DMS53 treated with DMSO at 0.1 percent for 48 hours (cell line): ENCODE data around the gene C12orf57.
A peak's percentile ranks its signal among the peaks of the same experiment; 100 is the strongest.

ENCODE experiments used
- DNase-seq: peaks from one replicate; lab custom pipeline; 2025; ENCODE audit not compliant: unreplicated experiment; lab: John Stamatoyannopoulos, UW

Gene C12orf57

GRCh38 chr12:6936636-6937480 is 7.0 kb upstream of the C12orf57 start:
- DNase-seq = no peak

DNA sequence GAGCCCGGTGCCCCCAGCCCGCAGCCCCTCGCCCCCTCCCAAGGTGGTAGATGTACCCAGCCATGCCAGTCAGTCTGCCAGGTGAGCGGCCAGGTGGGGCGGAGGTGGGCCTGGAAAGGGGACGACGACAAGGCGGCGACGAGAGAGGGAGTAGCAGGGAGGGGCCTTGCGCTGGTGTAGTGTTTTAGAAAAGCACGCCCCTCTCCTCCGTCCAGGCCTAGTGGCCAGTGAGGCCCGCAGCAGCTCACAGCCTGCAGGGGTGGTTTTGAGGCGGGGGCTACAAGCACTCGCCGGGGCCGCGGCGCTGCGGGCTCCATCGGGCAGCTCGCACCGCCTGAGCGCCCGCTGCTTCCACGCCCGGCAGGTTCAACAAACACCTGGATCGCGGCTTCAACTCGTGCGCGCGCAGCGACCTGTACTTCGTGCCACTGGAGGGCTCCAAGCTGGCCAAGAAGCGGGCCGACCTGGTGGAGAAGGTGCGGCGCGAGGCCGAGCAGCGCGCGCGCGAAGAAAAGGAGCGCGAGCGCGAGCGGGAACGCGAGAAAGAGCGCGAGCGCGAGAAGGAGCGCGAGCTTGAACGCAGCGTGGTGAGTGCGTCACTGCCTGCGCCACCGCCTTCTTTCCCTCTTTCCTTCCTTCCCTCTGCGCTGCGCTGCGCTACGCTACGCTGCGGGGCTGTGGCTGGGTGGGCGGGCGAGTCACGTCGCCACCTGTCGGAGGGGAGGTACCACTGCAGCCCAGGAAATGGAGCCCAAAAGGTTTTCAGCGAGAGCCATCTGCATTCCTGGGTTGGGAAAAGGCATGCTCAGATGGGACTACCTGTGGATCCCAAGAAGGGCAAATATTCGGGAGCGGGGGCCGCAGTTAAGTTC is 6.1 kb upstream of the C12orf57 start:
- peak; percentile 99 for DNase-seq

- DNase-seq = no peak
Measured at GRCh38 chr12:6938353-6939190, 5.2 kb upstream of the C12orf57 start.

- DNase-seq = no peak
Measured at GRCh38 chr12:6939191-6939540, 4.7 kb upstream of the C12orf57 start.

DNA sequence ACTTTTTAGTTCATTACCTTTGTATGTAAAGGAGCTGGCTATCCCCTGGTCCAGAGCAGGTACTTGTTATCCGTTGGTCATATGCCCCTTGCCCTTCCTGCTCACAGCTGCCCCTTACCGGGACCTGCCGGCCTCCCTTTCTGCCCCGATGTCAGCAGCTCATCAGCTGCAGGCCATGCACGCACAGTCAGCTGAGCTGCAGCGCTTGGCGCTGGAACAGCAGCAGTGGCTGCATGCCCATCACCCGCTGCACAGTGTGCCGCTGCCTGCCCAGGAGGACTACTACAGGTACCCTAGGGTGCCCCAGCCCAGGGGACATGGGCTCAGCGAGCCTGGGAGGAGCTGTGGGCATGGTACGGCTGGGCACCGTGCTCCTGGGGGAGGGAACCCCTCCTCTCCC is 2.6 kb upstream of the C12orf57 start:
- DNase-seq = no peak

DNA sequence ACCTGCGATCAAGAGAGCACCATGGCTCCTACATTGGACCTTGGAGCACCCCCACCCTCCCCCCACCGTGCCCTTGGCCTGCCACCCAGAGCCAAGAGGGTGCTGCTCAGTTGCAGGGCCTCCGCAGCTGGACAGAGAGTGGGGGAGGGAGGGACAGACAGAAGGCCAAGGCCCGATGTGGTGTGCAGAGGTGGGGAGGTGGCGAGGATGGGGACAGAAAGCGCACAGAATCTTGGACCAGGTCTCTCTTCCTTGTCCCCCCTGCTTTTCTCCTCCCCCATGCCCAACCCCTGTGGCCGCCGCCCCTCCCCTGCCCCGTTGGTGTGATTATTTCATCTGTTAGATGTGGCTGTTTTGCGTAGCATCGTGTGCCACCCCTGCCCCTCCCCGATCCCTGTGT is 2.0 kb upstream of the C12orf57 start:
- no peak for DNase-seq

GRCh38 chr12:6942331-6942665 is 1.5 kb upstream of the C12orf57 start:
- DNase-seq = no peak

GRCh38 chr12:6943389-6943721 is 467 bp upstream of the C12orf57 start:
- peak; percentile 98 for DNase-seq

GRCh38 chr12:6944381-6945186 is 762 bp downstream of the C12orf57 start:
- DNase-seq = peak; percentile 99

DNA sequence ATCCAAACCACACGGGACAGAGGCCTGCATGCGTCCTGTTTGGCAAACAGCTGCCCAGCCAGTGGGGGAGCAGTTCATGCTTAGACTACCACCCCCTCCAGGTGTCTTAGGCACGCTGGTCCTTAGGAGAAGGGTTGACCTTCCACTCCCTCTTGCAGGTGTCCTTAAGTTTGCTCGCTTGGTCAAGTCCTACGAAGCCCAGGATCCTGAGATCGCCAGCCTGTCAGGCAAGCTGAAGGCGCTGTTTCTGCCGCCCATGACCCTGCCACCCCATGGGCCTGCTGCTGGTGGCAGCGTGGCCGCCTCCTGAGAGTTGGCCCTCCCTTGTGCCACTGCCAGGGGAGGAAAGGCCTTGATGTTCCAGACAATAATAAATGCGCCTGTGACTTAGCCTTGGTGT is 1.8 kb downstream of the C12orf57 start:
- DNase-seq = no peak

DNA sequence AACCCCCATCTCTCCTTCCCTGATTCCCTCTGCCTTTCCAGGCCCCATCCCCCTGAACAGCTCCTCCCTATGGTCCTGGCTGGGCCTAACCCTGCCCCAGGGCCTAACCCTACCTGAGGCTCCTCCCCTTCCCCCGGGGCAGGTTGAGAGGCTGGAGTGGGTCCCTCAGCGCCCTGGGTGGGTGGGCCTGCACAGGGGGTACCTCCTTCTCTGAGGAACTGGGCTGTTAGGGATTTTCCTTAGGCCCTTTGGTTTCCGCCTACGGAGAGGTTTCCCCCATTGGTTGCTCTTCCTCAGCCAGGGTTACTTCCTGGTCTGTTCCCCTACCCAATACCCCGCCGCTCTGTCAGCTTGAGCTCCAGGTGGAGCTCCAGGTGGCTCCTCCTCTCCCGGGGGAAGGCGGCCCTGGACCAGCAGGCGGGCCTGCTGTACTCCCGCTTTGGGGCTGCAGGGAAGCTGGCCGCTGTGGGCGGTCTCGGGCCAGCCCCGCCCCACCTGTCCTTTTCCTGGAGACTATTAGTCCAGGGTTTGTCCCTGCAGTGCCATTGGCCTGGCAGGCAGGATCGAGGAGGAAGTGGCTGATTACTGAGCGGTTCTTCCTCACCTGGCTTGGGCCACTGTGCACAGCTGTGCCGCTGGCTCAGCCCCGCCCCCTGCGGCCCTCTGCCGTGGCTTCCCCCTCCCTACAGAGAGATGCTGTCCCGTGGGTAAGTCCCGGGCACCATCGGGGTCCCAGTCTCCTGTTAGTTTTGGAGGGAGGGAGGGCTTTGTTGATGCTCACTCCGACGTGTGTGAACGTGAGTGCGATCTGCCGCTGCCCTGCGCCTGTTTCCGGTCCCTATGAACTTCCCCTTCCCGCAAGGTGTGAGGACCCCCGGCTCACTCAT is 2.5 kb downstream of the C12orf57 start:
- peak; percentile 100 for DNase-seq

DNA sequence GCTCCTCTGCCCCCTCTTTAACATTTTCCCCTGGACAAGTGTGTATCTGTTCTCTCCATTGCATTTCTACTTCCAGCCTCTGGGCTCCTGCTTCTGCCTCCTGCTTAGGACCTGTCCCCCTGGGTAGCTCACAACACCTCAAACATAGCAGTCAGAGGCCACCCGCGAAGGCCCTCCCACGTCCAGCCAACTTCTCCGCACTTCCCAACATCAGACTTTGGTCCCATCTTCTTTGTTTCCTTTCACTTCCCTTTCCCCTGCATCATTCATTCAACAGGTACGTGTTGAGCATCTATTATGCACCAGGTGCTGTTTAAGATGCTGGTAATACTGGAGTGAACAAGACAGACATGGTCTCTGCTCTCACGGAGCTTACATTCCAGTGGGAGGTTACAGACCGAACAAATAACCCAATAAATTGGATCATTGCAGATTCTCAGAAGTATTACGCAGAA is 3.1 kb downstream of the C12orf57 start:
- no peak for DNase-seq

- no peak for DNase-seq
Measured at GRCh38 chr12:6947615-6948014, 3.8 kb downstream of the C12orf57 start.

- no peak for DNase-seq
Measured at GRCh38 chr12:6948873-6949594, 5.2 kb downstream of the C12orf57 start.

DNA sequence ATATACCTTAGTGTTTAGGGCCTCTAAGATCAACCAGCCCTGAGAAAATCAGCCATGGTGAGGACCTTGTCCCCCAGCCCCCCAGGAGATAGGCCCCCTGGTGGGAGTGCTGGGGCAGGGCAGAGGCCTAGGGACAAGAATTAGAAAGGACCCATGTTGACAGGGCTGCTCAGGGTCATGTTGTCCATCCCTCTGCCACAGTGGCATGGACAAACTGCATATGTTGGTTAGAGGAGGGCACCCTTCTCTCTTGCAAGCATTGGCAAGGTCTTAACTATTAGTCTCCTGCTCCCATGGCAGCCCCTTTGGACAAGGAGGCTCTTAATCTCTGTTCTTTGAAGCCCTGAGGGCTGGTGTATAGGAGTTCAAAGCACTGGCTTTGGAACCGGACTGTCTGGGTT is 6.6 kb downstream of the C12orf57 start:
- no peak for DNase-seq

GRCh38 chr12:6950811-6951540 is 7.2 kb downstream of the C12orf57 start, which contains the start of gene PTPN6:
Gene PTPN6 (plus strand): TSS chr12:6951356. CDS start chr12:6951513, 157 bp downstream.
- DNase-seq = no peak

DNA sequence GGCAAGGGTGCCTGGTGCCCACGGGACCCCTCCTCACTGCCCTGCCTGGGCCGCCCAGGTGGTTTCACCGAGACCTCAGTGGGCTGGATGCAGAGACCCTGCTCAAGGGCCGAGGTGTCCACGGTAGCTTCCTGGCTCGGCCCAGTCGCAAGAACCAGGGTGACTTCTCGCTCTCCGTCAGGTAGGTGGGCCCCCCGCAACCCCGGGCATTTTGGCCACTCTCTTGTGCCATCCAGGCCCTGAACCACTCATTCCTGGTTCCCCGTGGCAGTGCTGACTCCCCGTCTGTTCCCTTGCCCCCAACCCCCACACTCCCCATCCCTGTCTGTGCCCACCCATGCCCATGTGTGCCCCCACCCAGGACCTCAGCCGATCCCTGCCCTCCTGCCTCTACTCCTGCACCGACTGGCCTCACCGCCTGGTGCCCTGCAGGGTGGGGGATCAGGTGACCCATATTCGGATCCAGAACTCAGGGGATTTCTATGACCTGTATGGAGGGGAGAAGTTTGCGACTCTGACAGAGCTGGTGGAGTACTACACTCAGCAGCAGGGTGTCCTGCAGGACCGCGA is 7.8 kb downstream of the C12orf57 start:
- no peak for DNase-seq
